HCT116 (cell line): ENCODE results near the gene IL1R2. TPM values are rescaled to one million over a fixed set of nuclear protein-coding genes. Genes with fewer than 3 reads are reported as not detected.

Source experiments
- ATAC-seq: fragments of 200-7000 bp; cut with Tn5 transposase; 2 replicates; pipeline ENCODE4 v1.9.1; 2020; ENCODE audit warnings: mild to moderate bottlenecking, moderate library complexity
- BruUV-seq: library from RNA; stranded (reverse); fragments of 400-500 nt; replicated peaks from 2 replicates; lab custom pipeline; 2021; lab: Mats Ljungman, UMichigan
- CTCF ChIA-PET: fragments of 300-600 bp; sonication (Branson Sonifier 250); formaldehyde crosslinking; loops from one replicate; lab custom pipeline; 2021; ENCODE audit warnings: antibody characterized with exemption; lab: Charles Lee
- POLR2A ChIA-PET: fragments of 300-600, 350-600 bp; sonication (Branson Sonifier 250); formaldehyde crosslinking; loops from one replicate; lab custom pipeline; 2021; ENCODE audit warnings: antibody characterized with exemption; lab: Charles Lee
- RAD21 ChIA-PET, 2 experiments: fragments of 300-600 bp; sonication (Branson Sonifier 250); formaldehyde crosslinking; loops; one replicate each; lab custom pipeline; 2023; ENCODE audit warnings: low total read pairs in 2 of 2; ENCODE audit not compliant: uncharacterized antibody in 2 of 2, unreplicated experiment in 2 of 2, low non-redundant PET in 1 of 2; lab: Charles Lee
- DNase-seq: peaks from one replicate; pipeline ENCODE4 v3.0.0-alpha.2; 2010; ENCODE audit warnings: low read depth, low spot score
- H2AFZ ChIP-seq: fragments of 200-600 bp; shearing (Covaris generic), sonication (generic); 2 replicates; pipeline ENCODE4 v1.6.1; 2017; ENCODE audit warnings: low read depth, mixed run types, mixed read lengths, antibody characterized with exemption, low read length; ENCODE audit not compliant: poor library complexity, severe bottlenecking
- H3K27ac ChIP-seq: 2 replicates; pipeline ENCODE4 v1.5.1; 2012; ENCODE audit warnings: low read depth, low read length
- H3K27me3 ChIP-seq: fragments of 200-600 bp; sonication (generic); 2 replicates; pipeline ENCODE4 v1.6.1; 2016; ENCODE audit warnings: mixed run types, low read length, mixed read lengths; ENCODE audit not compliant: insufficient read depth
- H3K36me3 ChIP-seq, 2 experiments: fragments of 200-500 bp in 1 of 2; fragments of 200-600 bp in 1 of 2; sonication (Bioruptor generic) in 1 of 2; sonication (generic) in 1 of 2; 2 replicates each; pipeline versions ENCODE4 v1.5.1 to v1.6.1; 2014 to 2016; ENCODE audit warnings: low read length in 2 of 2, inconsistent platforms in 1 of 2, mixed read lengths in 1 of 2, mixed run types in 1 of 2; ENCODE audit not compliant: insufficient read depth in 2 of 2, control insufficient read depth in 1 of 2
- H3K4me1 ChIP-seq, 2 experiments: fragments of 200-600 bp in 1 of 2; sonication (generic) in 1 of 2; 2 replicates each; pipeline versions ENCODE4 v1.5.1 to v1.6.1; 2012 to 2017; ENCODE audit warnings: low read length in 2 of 2, inconsistent platforms in 1 of 2, mild to moderate bottlenecking in 1 of 2, mixed read lengths in 1 of 2, mixed run types in 1 of 2, moderate library complexity in 1 of 2; ENCODE audit not compliant: insufficient read depth in 2 of 2, control insufficient read depth in 1 of 2
- H3K4me2 ChIP-seq: fragments of 200-600 bp; sonication (generic); 2 replicates; pipeline ENCODE4 v1.6.1; 2017; ENCODE audit warnings: mixed run types, low read length, mixed read lengths
- H3K4me3 ChIP-seq, 2 experiments: fragments of 200-600 bp in 1 of 2; sonication (generic) in 1 of 2; replicated peaks in 1 of 2; 2 replicates each; pipeline ENCODE4 v1.5.1; 2011 to 2016; ENCODE audit warnings: low read length in 2 of 2, control low read depth in 1 of 2, low read depth in 1 of 2, mild to moderate bottlenecking in 1 of 2, mixed read lengths in 1 of 2, mixed run types in 1 of 2
- H3K79me2 ChIP-seq: fragments of 200-600 bp; sonication (generic); 2 replicates; pipeline ENCODE4 v1.6.1; 2017; ENCODE audit warnings: mild to moderate bottlenecking, mixed run types, low read length, moderate library complexity, mixed read lengths; ENCODE audit not compliant: insufficient read depth
- H3K9ac ChIP-seq: fragments of 200-600 bp; sonication (generic); 2 replicates; pipeline ENCODE4 v1.6.1; 2016; ENCODE audit warnings: low read length, mixed read lengths
- H3K9me2 ChIP-seq: fragments of 200-600 bp; sonication (generic), shearing (Covaris generic); 2 replicates; pipeline ENCODE4 v1.6.1; 2017; ENCODE audit warnings: mixed run types, mild to moderate bottlenecking, moderate library complexity; ENCODE audit not compliant: insufficient read depth
- H3K9me3 ChIP-seq, 2 experiments: fragments of 200-500 bp in 1 of 2; fragments of 200-600 bp in 1 of 2; sonication (Bioruptor generic) in 1 of 2; sonication (generic) in 1 of 2; 2 replicates each; pipeline ENCODE4 v1.6.1; 2014 to 2017; ENCODE audit warnings: low read length in 2 of 2, mixed read lengths in 2 of 2, inconsistent platforms in 1 of 2, low read depth in 1 of 2, mild to moderate bottlenecking in 1 of 2, mixed run types in 1 of 2, moderate library complexity in 1 of 2; ENCODE audit not compliant: control insufficient read depth in 1 of 2, insufficient read depth in 1 of 2
- H4K20me1 ChIP-seq: fragments of 200-600 bp; sonication (generic), shearing (Covaris generic); 2 replicates; pipeline ENCODE4 v1.6.1; 2017; ENCODE audit warnings: mixed run types, mild to moderate bottlenecking, moderate library complexity; ENCODE audit not compliant: insufficient read depth
- EZH2 ChIP-seq: fragments of 200-600 bp; sonication (generic); IDR thresholded peaks from 2 replicates; pipeline ENCODE4 v1.6.1; 2017; ENCODE audit warnings: antibody characterized with exemption, mixed run types
- FOSL1 ChIP-seq: IDR thresholded peaks from 2 replicates; pipeline ENCODE4 v1.6.1; 2012; ENCODE audit warnings: low read depth
- POLR2A ChIP-seq: IDR thresholded peaks from 2 replicates; pipeline ENCODE4 v1.7.0; 2011; ENCODE audit warnings: borderline replicate concordance; ENCODE audit not compliant: insufficient read depth, insufficient read length; ENCODE audit errors: extremely low read depth
- POLR2AphosphoS5 ChIP-seq: IDR thresholded peaks from 2 replicates; pipeline ENCODE4 v1.6.1; 2011; ENCODE audit warnings: mild to moderate bottlenecking, low read depth, low read length, moderate library complexity
- SIN3A ChIP-seq: IDR thresholded peaks from 2 replicates; pipeline ENCODE4 v1.6.1; 2012; ENCODE audit warnings: low read depth
- intact Hi-C: fragments of 100-400 bp; cut with micrococcal nuclease; formaldehyde crosslinking; loops from 2 replicates; pipeline ENCODE4 v1.10.0; 2022
- total RNA-seq: library from RNA; stranded (reverse); gene quantifications from one replicate; pipeline ENCODE4 v1.2.1, GENCODE V29; 2021; ENCODE audit not compliant: unreplicated experiment
- TF ChIP-seq, protein P1 (sequence below): IDR thresholded peaks from 2 replicates; pipeline ENCODE4 v1.6.1; 2012
- TF ChIP-seq, protein P2 (sequence below): IDR thresholded peaks from 2 replicates; pipeline ENCODE4 v1.6.1; 2011; ENCODE audit warnings: mild to moderate bottlenecking, low read length, moderate library complexity; ENCODE audit not compliant: insufficient replicate concordance; ENCODE audit errors: extremely low read depth
- TF ChIP-seq, protein P3 (sequence below): IDR thresholded peaks from 2 replicates; pipeline ENCODE4 v1.6.1; 2012

Gene IL1R2
- total RNA-seq, 1 experiment from 2014 or later: 0.52 TPM

DNA sequence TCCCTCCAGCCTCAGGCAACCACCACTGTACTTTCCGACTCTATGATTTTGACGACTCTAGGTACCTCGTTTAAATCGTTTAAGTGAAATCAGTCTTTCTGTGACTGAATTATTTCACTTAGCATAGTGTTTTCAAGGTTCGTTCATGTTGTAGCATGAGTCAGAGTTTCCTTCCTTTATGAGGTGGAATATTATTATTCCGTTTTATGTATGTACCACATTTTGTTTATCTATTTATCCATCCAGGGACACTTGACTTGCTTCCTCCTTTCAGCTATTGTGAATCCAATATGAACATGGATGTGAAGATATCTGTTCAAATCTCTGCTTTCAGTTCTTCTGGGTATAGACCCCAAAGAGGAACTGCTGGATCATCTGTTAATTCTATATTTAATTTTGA, 19.1 kb downstream of the IL1R2 start:
- H3K4me3 ChIP-seq: no peak overlapping the region
- no peak overlapping the region for H3K9ac ChIP-seq
- no peak overlapping the region for H2AFZ ChIP-seq
- no peaks in the 10 kb centered on the region for H3K9me2 ChIP-seq
- 0 out of 4 replicates have a peak, but pooled peaks cover 0 to 4% of the 10 kb centered on the region in 2 experiments for H3K4me1 ChIP-seq
- peaks cover 0 to 4% of the 10 kb centered on the region in 2 experiments; a peak in 1 of 4 replicates for H3K9me3 ChIP-seq
- no peaks in the 10 kb centered on the region for H4K20me1 ChIP-seq
- H3K4me2 ChIP-seq: no peak overlapping the region
- no peaks in the 10 kb centered on the region for H3K27me3 ChIP-seq
- ChIA-PET RAD21 (no interaction called here), POLR2A (no interaction called here), CTCF (no interaction called here)
- H3K79me2 ChIP-seq: no peaks in the 10 kb centered on the region
- DNase-seq: no peak
- intact Hi-C loops: no loop called here
- ATAC-seq: no peak
- H3K36me3 ChIP-seq: no peaks in the 10 kb centered on the region
- TF ChIP-seq, protein P1, sequence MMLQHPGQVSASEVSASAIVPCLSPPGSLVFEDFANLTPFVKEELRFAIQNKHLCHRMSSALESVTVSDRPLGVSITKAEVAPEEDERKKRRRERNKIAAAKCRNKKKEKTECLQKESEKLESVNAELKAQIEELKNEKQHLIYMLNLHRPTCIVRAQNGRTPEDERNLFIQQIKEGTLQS: no peak
- TF ChIP-seq EZH2 (no peak), FOSL1 (no peak), SIN3A (no peak), POLR2A (no peak), POLR2AphosphoS5 (no peak)
- TF ChIP-seq, protein P2, sequence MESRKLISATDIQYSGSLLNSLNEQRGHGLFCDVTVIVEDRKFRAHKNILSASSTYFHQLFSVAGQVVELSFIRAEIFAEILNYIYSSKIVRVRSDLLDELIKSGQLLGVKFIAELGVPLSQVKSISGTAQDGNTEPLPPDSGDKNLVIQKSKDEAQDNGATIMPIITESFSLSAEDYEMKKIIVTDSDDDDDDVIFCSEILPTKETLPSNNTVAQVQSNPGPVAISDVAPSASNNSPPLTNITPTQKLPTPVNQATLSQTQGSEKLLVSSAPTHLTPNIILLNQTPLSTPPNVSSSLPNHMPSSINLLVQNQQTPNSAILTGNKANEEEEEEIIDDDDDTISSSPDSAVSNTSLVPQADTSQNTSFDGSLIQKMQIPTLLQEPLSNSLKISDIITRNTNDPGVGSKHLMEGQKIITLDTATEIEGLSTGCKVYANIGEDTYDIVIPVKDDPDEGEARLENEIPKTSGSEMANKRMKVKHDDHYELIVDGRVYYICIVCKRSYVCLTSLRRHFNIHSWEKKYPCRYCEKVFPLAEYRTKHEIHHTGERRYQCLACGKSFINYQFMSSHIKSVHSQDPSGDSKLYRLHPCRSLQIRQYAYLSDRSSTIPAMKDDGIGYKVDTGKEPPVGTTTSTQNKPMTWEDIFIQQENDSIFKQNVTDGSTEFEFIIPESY: no peak
- TF ChIP-seq, protein P3, sequence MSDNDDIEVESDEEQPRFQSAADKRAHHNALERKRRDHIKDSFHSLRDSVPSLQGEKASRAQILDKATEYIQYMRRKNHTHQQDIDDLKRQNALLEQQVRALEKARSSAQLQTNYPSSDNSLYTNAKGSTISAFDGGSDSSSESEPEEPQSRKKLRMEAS: no peak
- H3K27ac ChIP-seq: no peak overlapping the region
- no TSS peak for BruUV-seq
